HS-5 (cell line): ENCODE measurements around the gene UGT1A9.

Experiments used
- DNase-seq: peaks from one replicate; pipeline ENCODE4 v3.0.0-alpha.2; 2012; ENCODE audit warnings: low read depth

Gene UGT1A9

DNA sequence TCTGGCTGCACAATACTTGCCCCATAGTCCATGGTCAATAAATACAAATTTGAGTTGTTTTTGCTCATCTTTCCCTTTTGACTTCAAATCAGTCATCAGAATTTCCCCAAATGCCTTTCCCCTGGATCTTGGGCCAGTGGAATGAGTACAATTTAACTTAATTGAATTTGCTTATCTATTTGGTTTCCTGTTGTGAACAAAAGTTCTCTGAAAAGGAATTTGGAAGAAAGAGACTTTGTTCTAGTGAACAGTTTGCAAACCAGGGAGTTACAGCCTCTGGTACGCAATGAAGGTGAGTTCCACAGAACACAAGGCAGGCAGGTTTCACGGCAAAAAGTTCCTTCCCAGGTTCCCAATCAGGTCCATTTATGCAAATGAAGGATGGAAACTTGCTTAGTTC lies 87.2 kb downstream of the UGT1A9 start:
- DNase-seq = no peak

DNA sequence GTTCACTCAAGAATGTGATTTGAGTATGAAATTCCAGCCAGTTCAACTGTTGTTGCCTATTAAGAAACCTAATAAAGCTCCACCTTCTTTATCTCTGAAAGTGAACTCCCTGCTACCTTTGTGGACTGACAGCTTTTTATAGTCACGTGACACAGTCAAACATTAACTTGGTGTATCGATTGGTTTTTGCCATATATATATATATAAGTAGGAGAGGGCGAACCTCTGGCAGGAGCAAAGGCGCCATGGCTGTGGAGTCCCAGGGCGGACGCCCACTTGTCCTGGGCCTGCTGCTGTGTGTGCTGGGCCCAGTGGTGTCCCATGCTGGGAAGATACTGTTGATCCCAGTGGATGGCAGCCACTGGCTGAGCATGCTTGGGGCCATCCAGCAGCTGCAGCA lies 88.3 kb downstream of the UGT1A9 start, which contains the start of gene UGT1A1:
Gene UGT1A1, plus strand, starts transcription at position 228 of the 400 bp plus-strand sequence. Its CDS starts 18 bp downstream, at position 246.
- DNase-seq = no peak

DNA sequence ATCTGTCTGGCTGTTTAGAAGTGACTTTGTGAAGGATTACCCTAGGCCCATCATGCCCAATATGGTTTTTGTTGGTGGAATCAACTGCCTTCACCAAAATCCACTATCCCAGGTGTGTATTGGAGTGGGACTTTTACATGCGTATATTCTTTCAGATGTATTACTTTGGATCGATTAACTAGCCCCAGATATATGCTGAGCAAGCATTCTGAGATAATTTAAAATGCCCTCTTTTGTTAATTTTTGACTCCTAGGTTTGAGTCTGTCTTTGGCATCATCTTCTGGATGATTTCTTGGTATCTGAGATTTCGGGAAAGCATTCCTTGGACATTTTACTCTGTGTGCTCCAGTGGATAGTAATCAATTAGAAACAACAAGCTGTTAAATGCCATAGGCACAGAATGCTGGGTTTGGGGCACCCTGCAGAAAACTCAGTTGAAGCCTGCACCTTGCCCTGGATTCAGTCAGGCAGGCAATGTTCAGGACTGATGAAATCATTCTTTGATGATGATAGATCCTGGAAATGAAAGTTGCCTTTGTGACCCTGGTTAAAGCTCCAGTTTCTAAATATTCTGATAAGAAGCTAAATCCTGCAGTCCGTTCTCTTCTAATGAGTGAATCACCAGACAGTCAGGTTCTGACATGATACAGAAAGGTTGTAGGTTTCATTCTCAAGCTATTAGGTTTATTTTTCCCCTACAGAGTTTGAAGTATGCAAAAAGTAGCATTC lies 89.5 kb downstream of the UGT1A9 start:
- DNase-seq = no peak

- DNase-seq = peak; percentile 3
These were observed 92.6 kb downstream of the UGT1A9 start for GRCh38 chr2:233764264-233764663.

DNA sequence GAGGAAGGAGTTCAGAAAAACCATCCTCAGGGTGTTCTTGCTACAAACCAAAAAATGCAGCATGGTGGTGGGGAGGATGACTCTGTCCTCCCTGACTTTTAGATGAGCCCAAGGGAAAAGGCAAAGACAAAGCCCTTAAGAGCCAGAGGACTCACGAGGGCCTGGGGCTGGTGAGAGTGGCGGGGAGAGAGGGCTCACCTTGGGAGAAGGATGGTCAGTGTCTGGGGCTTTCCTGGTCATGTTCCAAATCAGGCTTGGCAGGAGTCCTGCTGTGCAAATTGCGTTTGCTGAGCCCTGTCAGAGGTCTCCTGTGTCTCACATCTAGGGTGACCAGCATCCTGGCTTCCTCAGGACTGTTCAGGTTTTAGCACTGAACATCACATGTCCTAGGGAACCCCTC lies 93.1 kb downstream of the UGT1A9 start:
- DNase-seq = no peak

- DNase-seq = no peak
These were observed 94.7 kb downstream of the UGT1A9 start for GRCh38 chr2:233766416-233766815.

- no peak for DNase-seq
These were observed 96.4 kb downstream of the UGT1A9 start for GRCh38 chr2:233768076-233768475.

GRCh38 chr2:233769260-233769659 lies 97.6 kb downstream of the UGT1A9 start:
- DNase-seq = no peak

DNA sequence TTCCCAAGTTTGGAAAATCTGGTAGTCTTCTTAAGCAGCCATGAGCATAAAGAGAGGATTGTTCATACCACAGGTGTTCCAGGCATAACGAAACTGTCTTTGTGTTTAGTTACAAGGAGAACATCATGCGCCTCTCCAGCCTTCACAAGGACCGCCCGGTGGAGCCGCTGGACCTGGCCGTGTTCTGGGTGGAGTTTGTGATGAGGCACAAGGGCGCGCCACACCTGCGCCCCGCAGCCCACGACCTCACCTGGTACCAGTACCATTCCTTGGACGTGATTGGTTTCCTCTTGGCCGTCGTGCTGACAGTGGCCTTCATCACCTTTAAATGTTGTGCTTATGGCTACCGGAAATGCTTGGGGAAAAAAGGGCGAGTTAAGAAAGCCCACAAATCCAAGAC lies 100.5 kb downstream of the UGT1A9 start:
- no peak for DNase-seq

- DNase-seq = no peak
These were observed 100.9 kb downstream of the UGT1A9 start for GRCh38 chr2:233772583-233772982.

DNA sequence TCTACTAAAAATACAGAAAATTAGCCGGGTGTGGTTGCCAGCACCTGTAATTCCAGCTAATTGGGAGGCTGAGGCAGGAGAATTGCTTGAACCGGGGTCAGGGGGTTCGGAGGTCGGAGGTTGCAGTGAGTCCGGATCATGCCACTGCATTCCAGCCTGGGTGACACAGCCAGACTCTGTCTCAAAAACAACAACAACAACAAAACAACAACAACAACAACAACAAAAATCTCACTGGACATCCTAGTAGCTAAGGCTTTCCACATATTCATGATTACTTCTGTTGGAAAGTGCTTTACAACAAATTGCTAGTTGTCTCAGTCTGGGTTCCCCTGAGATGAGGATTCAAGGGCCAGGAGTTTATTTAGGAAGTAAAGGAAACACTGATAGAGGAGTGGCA lies 102.2 kb downstream of the UGT1A9 start:
- DNase-seq = no peak

GRCh38 chr2:233775414-233775813 lies 103.7 kb downstream of the UGT1A9 start:
- DNase-seq = no peak

- DNase-seq = no peak
These were observed 106.3 kb downstream of the UGT1A9 start, which contains the start of gene MROH2A for GRCh38 chr2:233778030-233778429. TSS of gene MROH2A (plus strand) at chr2:233778330. CDS start at chr2:233779359, 1,029 bp downstream.

DNA sequence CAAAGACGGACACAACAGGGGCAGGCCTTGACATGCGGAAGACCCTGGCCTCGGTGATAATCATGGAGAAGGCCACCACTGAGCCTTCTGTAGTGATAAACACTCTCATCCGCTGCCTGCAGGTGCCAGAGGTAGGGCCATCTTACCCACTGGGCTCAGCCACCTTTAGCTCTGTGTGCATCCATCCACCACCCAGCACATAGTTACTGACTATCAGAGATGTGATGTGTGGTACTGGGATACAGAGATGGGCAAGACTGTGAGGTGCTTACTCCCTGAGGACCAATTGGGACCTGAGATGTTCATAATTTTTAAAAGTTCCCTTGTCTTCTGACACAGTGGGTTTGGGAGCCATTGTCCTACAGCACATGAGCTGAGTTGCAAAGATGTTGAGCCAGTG lies 108.0 kb downstream of the UGT1A9 start:
- DNase-seq = no peak

DNA sequence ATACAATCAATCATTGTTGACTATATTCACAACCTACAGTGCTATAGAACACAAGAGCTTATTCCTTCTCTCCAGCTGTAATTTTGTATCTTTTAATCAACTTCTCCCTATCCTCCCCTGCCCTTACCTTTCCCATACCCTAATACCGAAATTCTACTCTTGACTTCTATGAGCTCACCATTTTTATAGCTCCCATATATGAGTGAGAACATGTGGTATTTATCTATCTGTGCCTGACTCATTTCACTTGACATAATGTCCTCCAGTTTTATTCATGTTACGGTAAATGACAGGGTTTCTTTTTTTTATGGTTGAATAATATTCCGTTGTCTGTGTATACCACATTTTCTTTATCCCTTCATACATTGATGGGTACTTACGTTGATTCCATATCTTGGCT lies 109.1 kb downstream of the UGT1A9 start:
- no peak for DNase-seq

GRCh38 chr2:233789554-233789953 lies 117.9 kb downstream of the UGT1A9 start:
- no peak for DNase-seq

- no peak for DNase-seq
These were observed 119.6 kb downstream of the UGT1A9 start for GRCh38 chr2:233791151-233791882.

GRCh38 chr2:233791883-233792329 lies 120.2 kb downstream of the UGT1A9 start:
- no peak for DNase-seq

DNA sequence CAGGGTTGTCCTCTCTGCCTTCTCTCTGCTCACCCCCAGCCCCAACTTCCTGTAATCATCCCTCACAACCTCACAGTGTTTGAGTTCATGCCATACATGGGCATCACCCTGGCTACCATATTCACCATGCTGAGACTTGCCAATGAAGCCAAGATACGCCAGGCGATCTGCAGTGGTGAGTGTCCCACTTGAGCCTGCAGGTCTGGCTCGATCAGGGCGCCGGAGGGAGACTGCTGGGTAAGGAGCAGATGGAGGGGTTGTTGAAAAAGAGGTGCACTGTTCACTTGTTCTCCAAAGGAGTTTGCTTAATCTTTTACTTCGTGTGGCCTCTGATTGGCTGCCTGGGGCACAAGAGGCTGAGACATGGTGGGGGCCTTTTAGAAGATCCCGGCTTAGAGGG lies 121.0 kb downstream of the UGT1A9 start:
- DNase-seq = no peak

DNA sequence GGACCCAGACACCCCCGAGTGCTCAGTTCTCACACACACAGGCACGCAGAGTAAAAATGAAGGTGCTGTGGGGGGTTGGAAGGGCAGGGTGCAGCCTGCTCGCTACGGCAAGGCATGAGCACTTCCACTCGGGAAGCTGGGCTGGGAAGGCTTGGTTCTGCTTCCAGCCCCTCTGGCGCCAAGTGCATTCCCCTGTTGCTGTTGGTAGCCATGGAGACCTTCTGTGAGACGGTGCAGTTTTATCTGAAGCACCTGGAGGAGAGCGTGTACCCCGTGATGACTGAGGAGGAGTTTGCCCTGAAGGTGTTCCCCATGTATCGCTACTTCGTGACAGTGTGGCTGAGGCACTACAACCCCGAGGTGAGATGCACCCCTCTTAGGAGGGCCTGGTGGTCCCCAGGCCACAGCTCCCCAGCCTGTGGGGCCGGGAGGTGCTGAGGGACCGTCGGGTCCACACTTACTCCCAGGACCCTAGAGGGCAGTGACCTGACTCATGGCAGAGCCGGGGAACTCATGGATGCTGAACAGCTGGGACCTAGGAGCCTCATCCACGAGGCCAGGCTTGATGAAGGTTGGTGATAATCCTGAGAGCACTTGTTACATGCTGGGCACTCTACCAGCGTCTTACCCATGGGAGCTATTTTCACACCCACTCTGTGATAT lies 121.9 kb downstream of the UGT1A9 start:
- DNase-seq = no peak

GRCh38 chr2:233794128-233794658 lies 122.5 kb downstream of the UGT1A9 start:
- DNase-seq = no peak

- no peak for DNase-seq
These were observed 124.1 kb downstream of the UGT1A9 start for GRCh38 chr2:233795735-233796171.
